Stimulated activated naive CD8-positive, alpha-beta T cell treated with anti-CD3 and anti-CD28 coated beads, Interleukin-15, Interleukin-2, amounts not matched to agents 100 ng/mL and 50 ng/mL, for 24 hours (primary cell): ENCODE data around the gene ZNF683.
"Not testable (repeated sequence)": the region's sequence is repeated elsewhere in the genome, so short reads cannot be mapped to it uniquely, and the experiment has no call there.

Source experiments
- H3K27ac Mint-ChIP-seq: one replicate; pipeline ENCODE4 v1.8.0; 2021; ENCODE audit warnings: mild to moderate bottlenecking, mixed read lengths
- H3K27me3 Mint-ChIP-seq: one replicate; pipeline ENCODE4 v1.8.0; 2021; ENCODE audit warnings: mixed read lengths
- H3K36me3 Mint-ChIP-seq: one replicate; pipeline ENCODE4 v1.8.0; 2021; ENCODE audit warnings: low read depth, mixed read lengths
- H3K4me1 Mint-ChIP-seq: one replicate; pipeline ENCODE4 v1.8.0; 2021; ENCODE audit warnings: low read depth, mixed read lengths
- H3K4me3 Mint-ChIP-seq: one replicate; pipeline ENCODE4 v1.8.0; 2021; ENCODE audit warnings: mild to moderate bottlenecking, mixed read lengths
- H3K9me3 Mint-ChIP-seq: one replicate; pipeline ENCODE4 v1.8.0; 2021; ENCODE audit warnings: mixed read lengths

The ZNF683 gene

GRCh38 chr1:26372611-26373010, at the start of gene ZNF683:
Gene ZNF683, minus strand, starts transcription at chr1:26372750. Its CDS starts 4,179 bp downstream, at chr1:26368571.
- Mint-ChIP-seq H3K4me3 (peak within 1 kb of the TSS; percentile 51), H3K27ac (peak within 1 kb of the TSS; percentile 78), H3K4me1 (peaks cover 80% of the 10 kb centered on the region)
- H3K36me3 Mint-ChIP-seq, H3K9me3 Mint-ChIP-seq, H3K27me3 Mint-ChIP-seq: not testable (repeated sequence)

DNA sequence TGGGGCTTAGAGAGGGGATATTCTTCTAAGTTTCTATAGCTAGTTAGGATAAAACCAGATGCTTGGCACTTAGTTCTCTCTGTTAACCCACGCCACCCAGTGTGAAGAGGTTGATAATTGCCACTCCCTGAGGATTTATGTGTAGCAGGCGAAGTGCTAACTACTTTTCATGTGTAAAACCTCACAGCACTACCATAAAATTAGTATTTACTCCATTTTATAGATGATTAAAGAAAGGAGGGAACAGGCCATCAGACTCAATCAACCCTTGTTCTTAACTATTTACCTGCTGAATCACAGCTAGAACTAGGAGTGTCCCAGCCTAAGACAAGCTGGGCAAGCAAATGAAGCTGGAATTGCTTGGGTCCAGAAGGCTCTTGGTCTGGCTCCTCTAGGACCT, 46.9 kb upstream of the ZNF683 start:
- Mint-ChIP-seq H3K27ac (no peak overlapping the region), H3K36me3 (no peaks in the 10 kb centered on the region), H3K27me3 (peaks cover 14% of the 10 kb centered on the region), H3K4me3 (no peak overlapping the region), H3K9me3 (no peaks in the 10 kb centered on the region), H3K4me1 (no peaks in the 10 kb centered on the region)

- H3K36me3 Mint-ChIP-seq = no peaks in the 10 kb centered on the region
- peaks cover 20% of the 10 kb centered on the region for H3K27me3 Mint-ChIP-seq
- no peaks in the 10 kb centered on the region for H3K9me3 Mint-ChIP-seq
- H3K27ac Mint-ChIP-seq = no peak overlapping the region
- no peaks in the 10 kb centered on the region for H3K4me1 Mint-ChIP-seq
- no peak overlapping the region for H3K4me3 Mint-ChIP-seq
Measured at GRCh38 chr1:26418865-26419349, 46.4 kb upstream of the ZNF683 start.

- no peak overlapping the region for H3K27ac Mint-ChIP-seq
- H3K4me3 Mint-ChIP-seq = no peak overlapping the region
- H3K36me3 Mint-ChIP-seq = no peaks in the 10 kb centered on the region
- H3K9me3 Mint-ChIP-seq = no peaks in the 10 kb centered on the region
- H3K4me1 Mint-ChIP-seq = no peaks in the 10 kb centered on the region
- H3K27me3 Mint-ChIP-seq = peaks cover 34% of the 10 kb centered on the region
Measured at GRCh38 chr1:26417111-26417759, 44.7 kb upstream of the ZNF683 start.

- H3K27ac Mint-ChIP-seq = no peak overlapping the region
- H3K27me3 Mint-ChIP-seq = peaks cover 62% of the 10 kb centered on the region
- no peaks in the 10 kb centered on the region for H3K36me3 Mint-ChIP-seq
- H3K4me3 Mint-ChIP-seq = no peak overlapping the region
- no peaks in the 10 kb centered on the region for H3K9me3 Mint-ChIP-seq
- peaks cover 19% of the 10 kb centered on the region for H3K4me1 Mint-ChIP-seq
Measured at GRCh38 chr1:26413031-26413430, 40.5 kb upstream of the ZNF683 start.

DNA sequence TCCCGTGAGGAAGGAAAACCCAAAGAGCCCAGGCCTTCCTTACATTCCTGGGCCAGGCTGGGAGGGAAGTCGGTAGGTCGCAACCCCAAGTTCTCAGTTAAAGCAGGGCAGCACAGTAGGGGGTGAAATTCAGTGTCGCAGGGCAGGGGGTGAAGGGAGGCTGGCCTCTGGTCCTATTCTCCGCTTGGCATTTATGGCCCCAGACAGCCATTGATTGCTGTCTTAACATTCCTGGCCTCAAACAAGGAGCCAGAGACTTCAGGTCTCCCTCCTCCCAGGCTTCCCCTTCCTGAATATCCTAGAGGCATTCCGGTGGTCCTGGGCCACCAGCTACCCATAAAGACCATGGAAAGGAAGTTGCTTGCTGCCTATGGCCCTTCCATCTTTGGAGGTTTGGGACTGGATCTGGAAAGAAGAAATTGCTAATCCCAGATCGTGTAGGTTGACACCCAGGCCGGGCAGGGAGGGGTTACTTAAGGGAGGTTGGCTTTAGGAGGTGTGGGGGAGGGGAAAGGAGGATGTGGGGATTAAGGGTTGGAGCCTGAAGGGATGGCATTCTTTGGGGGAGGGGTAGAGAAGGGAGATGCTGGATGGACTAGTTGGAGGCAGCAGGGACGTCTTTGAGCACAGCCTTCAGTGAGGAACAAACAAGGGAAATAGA, 39.8 kb upstream of the ZNF683 start:
- no peaks in the 10 kb centered on the region for H3K9me3 Mint-ChIP-seq
- peaks cover 19% of the 10 kb centered on the region for H3K4me1 Mint-ChIP-seq
- peaks cover 62% of the 10 kb centered on the region for H3K27me3 Mint-ChIP-seq
- no peaks in the 10 kb centered on the region for H3K36me3 Mint-ChIP-seq
- H3K4me3 Mint-ChIP-seq = no peak overlapping the region
- H3K27ac Mint-ChIP-seq = no peak overlapping the region

- Mint-ChIP-seq H3K4me3 (no peak overlapping the region), H3K27me3 (peaks cover 62% of the 10 kb centered on the region), H3K9me3 (no peaks in the 10 kb centered on the region), H3K27ac (no peak overlapping the region), H3K36me3 (no peaks in the 10 kb centered on the region), H3K4me1 (peaks cover 19% of the 10 kb centered on the region)
Measured at GRCh38 chr1:26411624-26412074, 39.1 kb upstream of the ZNF683 start.

DNA sequence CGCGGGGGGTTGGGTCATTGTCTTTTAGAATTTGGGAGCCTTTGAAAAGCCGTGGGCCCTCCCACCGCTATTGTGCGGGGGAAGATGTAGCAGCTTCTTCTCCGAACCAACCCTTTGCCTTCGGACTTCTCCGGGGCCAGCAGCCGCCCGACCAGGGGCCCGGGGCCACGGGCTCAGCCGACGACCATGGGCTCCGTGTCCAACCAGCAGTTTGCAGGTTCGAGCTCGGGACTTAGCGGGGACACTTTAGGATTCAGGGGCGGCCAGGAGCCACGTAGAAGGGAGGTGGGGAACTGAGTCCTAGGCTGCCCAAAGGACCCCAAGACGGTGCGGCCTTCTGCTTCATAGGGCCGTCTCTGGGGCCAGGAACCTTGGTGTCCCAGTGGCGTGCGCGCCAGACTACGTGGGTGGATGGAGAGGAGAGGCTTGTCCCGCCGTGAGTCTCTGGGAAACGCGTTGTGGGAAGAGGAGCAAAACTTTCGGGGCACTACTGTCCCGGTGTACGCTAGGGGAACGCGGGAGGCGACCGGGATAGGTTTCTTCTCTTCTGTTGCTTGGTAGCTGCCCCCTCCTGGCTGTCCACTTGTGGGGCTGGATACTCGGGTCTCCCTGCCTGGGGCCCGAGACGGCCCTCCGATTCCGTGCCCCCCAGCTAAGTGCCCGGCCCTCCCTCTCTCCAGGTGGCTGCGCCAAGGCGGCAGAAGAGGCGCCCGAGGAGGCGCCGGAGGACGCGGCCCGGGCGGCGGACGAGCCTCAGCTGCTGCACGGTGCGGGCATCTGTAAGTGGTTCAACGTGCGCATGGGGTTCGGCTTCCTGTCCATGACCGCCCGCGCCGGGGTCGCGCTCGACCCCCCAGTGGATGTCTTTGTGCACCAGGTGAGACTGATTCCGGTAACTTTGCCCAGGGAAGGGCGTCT, 38.4 kb upstream of the ZNF683 start, which contains the start of gene LIN28A:
TSS of gene LIN28A (plus strand) at position 112 of the 918 bp plus-strand sequence. CDS start at position 187, 75 bp downstream.
- Mint-ChIP-seq H3K4me3 (no peak within 1 kb of the TSS), H3K27me3 (peaks cover 68% of the 10 kb centered on the region), H3K9me3 (no peaks in the 10 kb centered on the region), H3K36me3 (no peaks in the 10 kb centered on the region), H3K4me1 (peaks cover 19% of the 10 kb centered on the region), H3K27ac (no peak within 1 kb of the TSS)

DNA sequence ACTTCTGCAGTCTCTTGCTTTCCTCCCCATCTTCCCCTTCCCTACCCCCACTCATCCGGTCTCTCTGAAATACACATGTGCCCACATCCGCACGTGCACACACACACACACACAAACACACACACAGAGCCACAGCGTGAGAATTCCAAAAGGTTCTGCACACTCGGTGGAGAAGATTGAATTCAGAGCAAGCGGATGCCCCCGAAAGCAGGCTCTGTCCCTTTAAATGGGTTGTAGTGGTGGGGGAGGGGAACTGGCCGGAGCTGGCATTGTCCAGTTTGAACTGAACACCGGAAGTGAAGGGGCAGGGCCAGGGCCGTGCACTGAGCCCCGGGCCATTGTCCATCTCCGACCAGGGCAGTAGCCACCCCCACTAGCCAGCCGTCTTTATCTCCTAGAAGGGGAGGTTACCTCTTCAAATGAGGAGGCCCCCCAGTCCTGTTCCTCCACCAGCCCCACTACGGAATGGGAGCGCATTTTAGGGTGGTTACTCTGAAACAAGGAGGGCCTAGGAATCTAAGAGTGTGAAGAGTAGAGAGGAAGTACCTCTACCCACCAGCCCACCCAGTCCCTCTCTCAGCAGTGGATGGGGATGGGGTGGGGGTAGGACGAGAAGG, 36.7 kb upstream of the ZNF683 start:
- no peak overlapping the region for H3K27ac Mint-ChIP-seq
- no peaks in the 10 kb centered on the region for H3K9me3 Mint-ChIP-seq
- peaks cover 65% of the 10 kb centered on the region for H3K27me3 Mint-ChIP-seq
- no peaks in the 10 kb centered on the region for H3K36me3 Mint-ChIP-seq
- no peak overlapping the region for H3K4me3 Mint-ChIP-seq
- H3K4me1 Mint-ChIP-seq = peaks cover 19% of the 10 kb centered on the region

DNA sequence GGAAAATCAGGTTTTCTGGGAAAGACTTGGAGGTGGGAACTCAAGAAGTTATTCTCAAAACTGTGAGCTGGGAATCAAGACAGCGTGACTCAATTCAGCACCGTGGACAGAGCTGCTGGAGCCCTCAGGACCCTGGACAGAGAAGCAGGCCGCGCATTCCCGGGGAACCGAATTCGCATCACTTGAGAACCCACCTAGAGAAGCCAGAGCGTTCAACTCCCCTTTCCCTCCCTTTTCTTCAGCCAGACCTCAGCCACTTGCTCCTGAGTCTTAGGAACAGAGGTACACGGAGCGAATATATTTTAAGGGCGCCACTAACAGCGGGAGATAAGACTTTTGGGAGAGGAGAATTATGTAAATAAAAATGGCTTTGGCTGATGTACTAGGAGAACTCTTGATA, 36.1 kb upstream of the ZNF683 start:
- Mint-ChIP-seq H3K4me1 (peaks cover 19% of the 10 kb centered on the region), H3K4me3 (no peak overlapping the region), H3K36me3 (no peaks in the 10 kb centered on the region), H3K27me3 (peaks cover 66% of the 10 kb centered on the region), H3K27ac (no peak overlapping the region), H3K9me3 (no peaks in the 10 kb centered on the region)

- no peaks in the 10 kb centered on the region for H3K36me3 Mint-ChIP-seq
- peaks cover 47% of the 10 kb centered on the region for H3K27me3 Mint-ChIP-seq
- no peak overlapping the region for H3K27ac Mint-ChIP-seq
- H3K4me3 Mint-ChIP-seq = no peak overlapping the region
- H3K4me1 Mint-ChIP-seq = peaks cover 15% of the 10 kb centered on the region
- no peaks in the 10 kb centered on the region for H3K9me3 Mint-ChIP-seq
Measured at GRCh38 chr1:26405281-26405915, 32.8 kb upstream of the ZNF683 start.

DNA sequence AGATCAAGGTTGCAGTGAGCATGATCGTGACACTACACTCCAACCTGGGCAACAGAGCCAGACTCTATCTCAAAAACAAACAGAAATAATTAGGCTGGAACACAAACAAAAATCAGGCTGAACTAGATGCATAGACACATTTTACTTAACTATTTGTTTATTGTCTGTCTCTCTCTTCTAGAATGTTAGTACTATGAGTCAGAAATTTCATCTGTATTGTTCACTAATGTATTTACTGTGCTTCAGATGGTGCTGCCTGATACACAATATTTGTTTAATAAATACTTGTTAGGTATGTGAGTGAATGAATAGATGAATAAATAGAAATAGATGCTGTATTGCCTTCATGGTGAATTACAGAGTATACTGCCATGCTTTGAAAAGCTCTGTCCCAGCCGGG, 32.1 kb upstream of the ZNF683 start:
- H3K4me1 Mint-ChIP-seq = peaks cover 13% of the 10 kb centered on the region
- H3K4me3 Mint-ChIP-seq = no peak overlapping the region
- H3K27me3 Mint-ChIP-seq = peaks cover 44% of the 10 kb centered on the region
- no peaks in the 10 kb centered on the region for H3K36me3 Mint-ChIP-seq
- H3K27ac Mint-ChIP-seq = no peak overlapping the region
- H3K9me3 Mint-ChIP-seq = no peaks in the 10 kb centered on the region

GRCh38 chr1:26403656-26404055, 31.1 kb upstream of the ZNF683 start:
- Mint-ChIP-seq H3K27ac (no peak overlapping the region), H3K9me3 (no peaks in the 10 kb centered on the region)

DNA sequence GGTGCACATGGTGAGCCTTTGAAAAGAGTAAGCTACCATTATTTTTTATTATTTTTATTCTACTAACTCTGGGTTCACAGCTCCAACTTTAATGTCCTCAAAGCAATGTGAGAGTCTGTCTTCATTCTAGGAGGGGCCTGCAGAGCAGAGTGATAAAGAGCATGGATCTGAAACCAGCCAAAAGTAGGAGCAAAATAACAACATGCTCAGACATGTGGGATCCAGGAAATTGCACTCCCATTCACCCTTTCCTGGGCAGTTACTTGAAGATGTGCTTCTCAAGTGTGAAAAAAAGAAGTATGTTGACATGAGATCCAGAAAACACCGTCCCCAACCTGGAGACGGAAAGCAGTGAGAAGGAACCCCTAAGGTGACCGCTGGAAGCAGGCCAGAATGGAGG, 29.3 kb upstream of the ZNF683 start:
- Mint-ChIP-seq H3K4me3 (no peak overlapping the region), H3K27me3 (peaks cover 30% of the 10 kb centered on the region), H3K4me1 (no peaks in the 10 kb centered on the region), H3K27ac (no peak overlapping the region), H3K9me3 (no peaks in the 10 kb centered on the region), H3K36me3 (no peaks in the 10 kb centered on the region)

More at GRCh38 chr1:26403656-26404055, 31.1 kb upstream of the ZNF683 start:
- Mint-ChIP-seq H3K36me3 (no peaks in the 10 kb centered on the region), H3K27me3 (peaks cover 34% of the 10 kb centered on the region), H3K4me3 (no peak overlapping the region), H3K4me1 (peaks cover 3% of the 10 kb centered on the region)
